HCT116 (cell line): ENCODE data around the gene MYBPC1.

Experiments used
- JUND ChIP-seq: IDR thresholded peaks from 2 replicates; pipeline ENCODE4 v1.6.1; 2012
- POLR2A ChIP-seq: IDR thresholded peaks from 2 replicates; pipeline ENCODE4 v1.7.0; 2011; ENCODE audit warnings: borderline replicate concordance; ENCODE audit not compliant: insufficient read depth, insufficient read length; ENCODE audit errors: extremely low read depth
- POLR2AphosphoS5 ChIP-seq: IDR thresholded peaks from 2 replicates; pipeline ENCODE4 v1.6.1; 2011; ENCODE audit warnings: mild to moderate bottlenecking, low read depth, low read length, moderate library complexity
- SP1 ChIP-seq: IDR thresholded peaks from 2 replicates; pipeline ENCODE4 v1.6.1; 2012; ENCODE audit warnings: low read depth
- TF ChIP-seq, protein P1 (sequence below), 3 experiments: fragments of 200-600 bp in 1 of 3; sonication (generic) in 1 of 3; IDR thresholded peaks in 2 of 3; conservative IDR thresholded peaks in 1 of 3; 2 replicates each; pipeline ENCODE4 v1.5.1; 2012 to 2017; ENCODE audit warnings: low read depth in 2 of 3, low read length in 2 of 3, antibody characterized with exemption in 1 of 3, borderline replicate concordance in 1 of 3, control low read depth in 1 of 3, mild to moderate bottlenecking in 1 of 3, mixed read lengths in 1 of 3, mixed run types in 1 of 3, moderate library complexity in 1 of 3; ENCODE audit not compliant: insufficient read depth in 1 of 3

DNA sequence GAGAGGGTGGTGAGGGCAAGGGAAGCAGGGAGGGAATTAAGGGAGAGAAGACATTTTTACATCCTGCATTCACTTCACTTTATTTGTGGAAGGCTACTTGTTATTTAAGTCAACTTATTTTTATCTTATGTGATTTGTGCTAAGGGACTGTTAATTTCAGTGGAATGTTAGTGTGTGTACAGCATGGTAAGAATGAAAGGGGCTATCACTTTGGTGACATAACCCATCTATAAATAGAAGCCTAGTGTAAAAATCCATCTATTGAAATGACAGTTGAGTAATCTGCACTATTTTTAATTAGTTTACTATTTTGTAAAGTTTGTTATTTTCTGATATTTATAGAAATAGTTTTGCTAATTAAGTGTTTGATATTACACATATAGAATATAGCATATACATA lies 85.9 kb downstream of the MYBPC1 start:
- no peak for TF ChIP-seq POLR2AphosphoS5
- TF ChIP-seq, protein P1, sequence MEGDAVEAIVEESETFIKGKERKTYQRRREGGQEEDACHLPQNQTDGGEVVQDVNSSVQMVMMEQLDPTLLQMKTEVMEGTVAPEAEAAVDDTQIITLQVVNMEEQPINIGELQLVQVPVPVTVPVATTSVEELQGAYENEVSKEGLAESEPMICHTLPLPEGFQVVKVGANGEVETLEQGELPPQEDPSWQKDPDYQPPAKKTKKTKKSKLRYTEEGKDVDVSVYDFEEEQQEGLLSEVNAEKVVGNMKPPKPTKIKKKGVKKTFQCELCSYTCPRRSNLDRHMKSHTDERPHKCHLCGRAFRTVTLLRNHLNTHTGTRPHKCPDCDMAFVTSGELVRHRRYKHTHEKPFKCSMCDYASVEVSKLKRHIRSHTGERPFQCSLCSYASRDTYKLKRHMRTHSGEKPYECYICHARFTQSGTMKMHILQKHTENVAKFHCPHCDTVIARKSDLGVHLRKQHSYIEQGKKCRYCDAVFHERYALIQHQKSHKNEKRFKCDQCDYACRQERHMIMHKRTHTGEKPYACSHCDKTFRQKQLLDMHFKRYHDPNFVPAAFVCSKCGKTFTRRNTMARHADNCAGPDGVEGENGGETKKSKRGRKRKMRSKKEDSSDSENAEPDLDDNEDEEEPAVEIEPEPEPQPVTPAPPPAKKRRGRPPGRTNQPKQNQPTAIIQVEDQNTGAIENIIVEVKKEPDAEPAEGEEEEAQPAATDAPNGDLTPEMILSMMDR (IDR thresholded peaks at IDR 0.05 in 2 of 3, conservative IDR thresholded peaks at IDR 0.05 in 1 of 3; ENCODE audit: borderline replicate concordance in 1 of 3, insufficient read depth in 1 of 3, low read depth in 2 of 3, low read length in 2 of 3) = no peak
- no peak for TF ChIP-seq JUND
- TF ChIP-seq SP1 = no peak
- TF ChIP-seq POLR2A = no peak
